22Rv1 (cell line): ENCODE measurements around the gene TUBB6.

ENCODE experiments used
- CTCF ChIP-seq: fragments of 450-650 bp; IDR thresholded peaks from 2 replicates; pipeline ENCODE4 v1.5.1; 2017; ENCODE audit warnings: mild to moderate bottlenecking
- ZFX ChIP-seq: fragments of 450-650 bp; IDR thresholded peaks from 2 replicates; pipeline ENCODE4 v1.6.1; 2017; ENCODE audit warnings: antibody characterized with exemption, borderline replicate concordance

- TF ChIP-seq CTCF (no peak; the same call in 1 of the 2 replicates), ZFX (no peak)
Measured at GRCh38 chr18:12307701-12308385, at the start of gene TUBB6.
